ENCODE measurements around the gene HDAC4.

- TF ChIP-seq ZNF354C (tag by site-specific recombination; IDR thresholded peaks at IDR 0.05; ENCODE audit: borderline replicate concordance, low read depth) (no peak), ZNF776 (tag by site-specific recombination; IDR thresholded peaks at IDR 0.05; ENCODE audit: borderline replicate concordance) (no peak), CTCF (tag by site-specific recombination; IDR thresholded peaks at IDR 0.05) (no peak), ZNF280D (tag by site-specific recombination; IDR thresholded peaks at IDR 0.05) (no peak), PRDM1 (tag by site-specific recombination; IDR thresholded peaks at IDR 0.05) (no peak), ZNF580 (tag by site-specific recombination; IDR thresholded peaks at IDR 0.05) (no peak), ZEB2 (tag by site-specific recombination; IDR thresholded peaks at IDR 0.05) (no peak), ZNF140 (tag by site-specific recombination; IDR thresholded peaks at IDR 0.05) (no peak), ZNF350 (tag by site-specific recombination; IDR thresholded peaks at IDR 0.05) (no peak), BCL6B (tag by site-specific recombination; IDR thresholded peaks at IDR 0.05) (no peak), ZNF660 (tag by site-specific recombination; IDR thresholded peaks at IDR 0.05) (no peak), ZBTB7A (tag by site-specific recombination; IDR thresholded peaks at IDR 0.05; ENCODE audit: low read depth) (no peak), ZNF274 (IDR thresholded peaks at IDR 0.05; ENCODE audit: low read length) (no peak), ZNF274 (tag by site-specific recombination; IDR thresholded peaks at IDR 0.05; ENCODE audit: borderline replicate concordance) (no peak)
These were observed 284.2 kb downstream of the HDAC4 start for GRCh38 chr2:239116456-239117246.
